MM.1S (cell line): Measurements from ENCODE around the gene HTRA1.

Source experiments
- DNase-seq: peaks from one replicate; pipeline ENCODE4 v3.0.0-alpha.2; 2015
- H2AFZ ChIP-seq: fragments of 300-600 bp; sonication (generic); 2 replicates; pipeline ENCODE4 v1.6.0; 2016; ENCODE audit warnings: antibody characterized with exemption, low read length
- H3F3A ChIP-seq: fragments of 300-600 bp; sonication (generic); 2 replicates; pipeline ENCODE4 v1.6.1; 2016; ENCODE audit warnings: mild to moderate bottlenecking, antibody characterized with exemption, low read length, moderate library complexity, mixed read lengths; ENCODE audit not compliant: insufficient read depth
- H3K27ac ChIP-seq: fragments of 300-600 bp; sonication (generic); 2 replicates; pipeline ENCODE4 v1.5.1; 2016; ENCODE audit warnings: mild to moderate bottlenecking, low read length
- H3K27me3 ChIP-seq: fragments of 300-600 bp; sonication (generic); replicated peaks from 2 replicates; pipeline ENCODE4 v1.6.0; 2016; ENCODE audit warnings: low read length; ENCODE audit not compliant: insufficient read depth
- H3K36me3 ChIP-seq: fragments of 300-600 bp; sonication (generic); replicated peaks from 2 replicates; pipeline ENCODE4 v1.6.1; 2016; ENCODE audit warnings: mild to moderate bottlenecking, low read length, mixed read lengths; ENCODE audit not compliant: insufficient read depth
- H3K4me1 ChIP-seq: fragments of 300-600 bp; sonication (generic); 2 replicates; pipeline ENCODE4 v1.6.1; 2016; ENCODE audit warnings: low read length, mixed read lengths
- H3K4me2 ChIP-seq: fragments of 300-600 bp; sonication (generic); 2 replicates; pipeline ENCODE4 v1.6.0; 2016; ENCODE audit warnings: low read depth, low read length
- H3K4me3 ChIP-seq: fragments of 300-600 bp; sonication (generic); 2 replicates; pipeline ENCODE4 v1.5.1; 2016; ENCODE audit warnings: low read length, mixed read lengths
- H3K79me2 ChIP-seq: fragments of 300-600 bp; sonication (generic); 2 replicates; pipeline ENCODE4 v1.6.1; 2016; ENCODE audit warnings: mixed run types, low read length, mixed read lengths
- H3K9ac ChIP-seq: fragments of 300-600 bp; sonication (generic); 2 replicates; pipeline ENCODE4 v1.6.1; 2016; ENCODE audit warnings: low read length, mixed read lengths
- H3K9me2 ChIP-seq: fragments of 300-600 bp; sonication (generic); replicated peaks from 2 replicates; pipeline ENCODE4 v1.6.1; 2016; ENCODE audit warnings: mild to moderate bottlenecking, low read length, mixed read lengths; ENCODE audit not compliant: insufficient read depth
- H3K9me3 ChIP-seq: fragments of 300-600 bp; sonication (generic); replicated peaks from 2 replicates; pipeline ENCODE4 v1.6.1; 2016; ENCODE audit warnings: mild to moderate bottlenecking, low read length, mixed read lengths; ENCODE audit not compliant: insufficient read depth
- H4K20me1 ChIP-seq: fragments of 300-600 bp; sonication (generic); 2 replicates; pipeline ENCODE4 v1.6.1; 2016; ENCODE audit warnings: mild to moderate bottlenecking, low read length, moderate library complexity, mixed read lengths; ENCODE audit not compliant: insufficient read depth
- CTCF ChIP-seq: fragments of 300-600 bp; sonication (generic); IDR thresholded peaks from 2 replicates; pipeline ENCODE4 v1.5.1; 2016; ENCODE audit warnings: antibody characterized with exemption, low read length, mixed read lengths
- EZH2 ChIP-seq: fragments of 300-600 bp; sonication (generic); optimal IDR thresholded peaks from 2 replicates; pipeline ENCODE3; 2017; ENCODE audit warnings: low read depth, mild to moderate bottlenecking, antibody characterized with exemption, low read length, mixed read lengths
- EZH2phosphoT487 ChIP-seq: fragments of 300-600 bp; sonication (generic); IDR thresholded peaks from 2 replicates; pipeline ENCODE4 v1.6.1; 2018; ENCODE audit warnings: antibody characterized with exemption, low read length

The HTRA1 gene

GRCh38 chr10:122477436-122477835, 16.1 kb downstream of the HTRA1 start:
- DNase-seq = no peak
- Histone ChIP-seq H3K4me2 (no peak overlapping the region), H3K4me3 (no peak overlapping the region), H3K9ac (no peak overlapping the region), H3K79me2 (no peaks in the 10 kb centered on the region), H3K27me3 (peaks cover 10% of the 10 kb centered on the region; the same call in 1 of the 2 replicates), H3F3A (no peaks in the 10 kb centered on the region), H4K20me1 (no peaks in the 10 kb centered on the region), H3K9me2 (no peaks in the 10 kb centered on the region), H3K4me1 (no peaks in the 10 kb centered on the region), H2AFZ (no peak overlapping the region), H3K9me3 (no peaks in the 10 kb centered on the region), H3K36me3 (no peaks in the 10 kb centered on the region), H3K27ac (no peak overlapping the region)
- TF ChIP-seq EZH2 (no peak), CTCF (no peak), EZH2phosphoT487 (no peak)

GRCh38 chr10:122478971-122479370, 17.6 kb downstream of the HTRA1 start:
- Histone ChIP-seq H3F3A (no peaks in the 10 kb centered on the region), H3K9me3 (no peaks in the 10 kb centered on the region)

GRCh38 chr10:122480146-122480833, 18.9 kb downstream of the HTRA1 start:
- Histone ChIP-seq H3K36me3 (no peaks in the 10 kb centered on the region), H3K4me2 (no peak overlapping the region), H3K79me2 (no peaks in the 10 kb centered on the region), H3K4me1 (no peaks in the 10 kb centered on the region), H3K9me2 (no peaks in the 10 kb centered on the region), H3F3A (no peaks in the 10 kb centered on the region), H3K27me3 (no peaks in the 10 kb centered on the region; the same call in 1 of the 2 replicates), H3K4me3 (no peak overlapping the region), H2AFZ (no peak overlapping the region), H3K9ac (no peak overlapping the region), H3K9me3 (no peaks in the 10 kb centered on the region), H3K27ac (no peak overlapping the region), H4K20me1 (no peaks in the 10 kb centered on the region)
- no peak for DNase-seq
- TF ChIP-seq EZH2phosphoT487 (no peak), EZH2 (no peak), CTCF (no peak)

More at GRCh38 chr10:122478971-122479370, 17.6 kb downstream of the HTRA1 start:
- Histone ChIP-seq H3K9ac (no peak overlapping the region), H3K4me1 (no peaks in the 10 kb centered on the region), H3K27me3 (peaks cover 10% of the 10 kb centered on the region; the same call in 1 of the 2 replicates), H2AFZ (no peak overlapping the region), H3K79me2 (no peaks in the 10 kb centered on the region), H3K4me2 (no peak overlapping the region), H3K4me3 (no peak overlapping the region), H3K9me2 (no peaks in the 10 kb centered on the region), H3K36me3 (no peaks in the 10 kb centered on the region), H3K27ac (no peak overlapping the region), H4K20me1 (no peaks in the 10 kb centered on the region)
- DNase-seq = no peak
- no peak for TF ChIP-seq EZH2phosphoT487
- no peak for TF ChIP-seq EZH2
- no peak for TF ChIP-seq CTCF
